GM12865 (cell line): Measurements from ENCODE around the gene ENG.

Source experiments
- DNase-seq: peaks from one replicate; pipeline ENCODE4 v3.0.0; 2010; ENCODE audit warnings: low read depth
- H3K4me3 ChIP-seq: 2 replicates; pipeline ENCODE4 v1.5.1; 2011; ENCODE audit warnings: mild to moderate bottlenecking, low read depth, low read length, control low read depth
- TF ChIP-seq, protein P1 (sequence below): IDR thresholded peaks from 2 replicates; pipeline ENCODE4 v1.5.1; 2011; ENCODE audit warnings: low read length, control low read depth, low read depth, inconsistent platforms; ENCODE audit not compliant: insufficient read depth; ENCODE audit errors: missing control alignments

ENG gene

GRCh38 chr9:127862075-127863011 lies 7.9 kb upstream of the ENG start:
- TF ChIP-seq, protein P1, sequence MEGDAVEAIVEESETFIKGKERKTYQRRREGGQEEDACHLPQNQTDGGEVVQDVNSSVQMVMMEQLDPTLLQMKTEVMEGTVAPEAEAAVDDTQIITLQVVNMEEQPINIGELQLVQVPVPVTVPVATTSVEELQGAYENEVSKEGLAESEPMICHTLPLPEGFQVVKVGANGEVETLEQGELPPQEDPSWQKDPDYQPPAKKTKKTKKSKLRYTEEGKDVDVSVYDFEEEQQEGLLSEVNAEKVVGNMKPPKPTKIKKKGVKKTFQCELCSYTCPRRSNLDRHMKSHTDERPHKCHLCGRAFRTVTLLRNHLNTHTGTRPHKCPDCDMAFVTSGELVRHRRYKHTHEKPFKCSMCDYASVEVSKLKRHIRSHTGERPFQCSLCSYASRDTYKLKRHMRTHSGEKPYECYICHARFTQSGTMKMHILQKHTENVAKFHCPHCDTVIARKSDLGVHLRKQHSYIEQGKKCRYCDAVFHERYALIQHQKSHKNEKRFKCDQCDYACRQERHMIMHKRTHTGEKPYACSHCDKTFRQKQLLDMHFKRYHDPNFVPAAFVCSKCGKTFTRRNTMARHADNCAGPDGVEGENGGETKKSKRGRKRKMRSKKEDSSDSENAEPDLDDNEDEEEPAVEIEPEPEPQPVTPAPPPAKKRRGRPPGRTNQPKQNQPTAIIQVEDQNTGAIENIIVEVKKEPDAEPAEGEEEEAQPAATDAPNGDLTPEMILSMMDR: no peak
- H3K4me3 ChIP-seq: no peak overlapping the region
- peak; percentile 60 for DNase-seq

DNA sequence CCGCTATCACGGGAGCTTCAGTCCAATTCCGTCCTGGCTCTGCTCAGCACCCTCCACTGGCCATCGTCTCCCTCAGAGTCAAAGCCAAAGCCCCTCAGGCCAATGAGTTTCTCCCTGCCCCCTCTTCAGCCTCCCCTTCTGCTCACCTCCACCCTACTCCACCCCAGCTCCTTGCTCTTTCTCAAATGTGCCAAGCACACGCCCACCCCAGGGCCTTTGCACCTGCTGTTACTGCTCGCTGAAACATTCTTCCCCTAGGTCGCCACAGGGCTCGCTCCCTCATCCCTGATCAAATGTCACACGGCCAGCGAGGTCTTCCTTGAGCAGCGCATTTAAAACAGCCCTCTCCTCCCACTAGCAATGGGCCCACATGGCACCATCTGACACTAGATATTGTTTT lies 6.3 kb upstream of the ENG start:
- TF ChIP-seq, protein P1: no peak
- DNase-seq: no peak
- no peak overlapping the region for H3K4me3 ChIP-seq

DNA sequence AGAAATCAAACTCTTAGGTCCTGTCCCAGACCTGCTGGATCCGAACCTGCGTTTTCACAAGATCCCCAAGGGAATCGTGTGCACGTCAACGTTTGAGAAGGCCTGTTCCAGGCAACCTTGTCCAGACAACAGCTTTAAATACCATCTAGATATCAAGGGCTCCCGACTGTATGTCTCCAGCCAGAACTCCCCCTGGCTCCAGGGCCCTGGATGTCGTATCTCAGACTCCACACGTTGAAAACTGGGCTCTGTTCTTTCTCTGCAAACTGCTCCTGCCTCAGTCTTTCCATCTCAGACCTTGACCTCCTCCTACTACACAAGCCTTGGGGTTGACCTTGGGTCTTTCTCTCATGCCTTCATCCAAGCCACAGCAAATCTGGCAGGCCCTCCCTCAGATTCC lies 5.8 kb upstream of the ENG start:
- TF ChIP-seq, protein P1: no peak
- DNase-seq: no peak
- H3K4me3 ChIP-seq: no peak overlapping the region

- DNase-seq: no peak
- no peak overlapping the region for H3K4me3 ChIP-seq
- TF ChIP-seq, protein P1: no peak
Observed at GRCh38 chr9:127858041-127858512, 3.6 kb upstream of the ENG start.

DNA sequence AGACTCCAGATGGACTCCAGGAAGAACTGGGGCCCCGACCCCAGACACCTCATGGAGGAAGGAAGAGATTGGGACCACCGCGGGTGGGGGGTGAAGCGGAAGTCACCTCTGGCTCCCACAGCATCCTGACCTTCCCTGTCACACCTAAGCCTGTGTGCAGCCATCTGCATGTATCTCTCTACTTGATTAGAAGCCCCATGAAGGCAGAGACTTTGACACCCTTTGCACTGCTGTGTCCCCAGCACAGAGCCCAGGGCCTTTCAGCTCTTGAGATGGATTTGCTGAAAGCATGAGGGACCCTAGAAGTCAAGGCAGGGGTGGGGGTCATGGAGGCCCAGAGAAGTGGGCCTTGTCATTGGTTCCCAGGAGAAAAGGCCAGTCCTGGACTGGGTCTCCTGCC lies 2.8 kb upstream of the ENG start:
- no peak overlapping the region for H3K4me3 ChIP-seq
- DNase-seq: no peak
- TF ChIP-seq, protein P1: no peak

DNA sequence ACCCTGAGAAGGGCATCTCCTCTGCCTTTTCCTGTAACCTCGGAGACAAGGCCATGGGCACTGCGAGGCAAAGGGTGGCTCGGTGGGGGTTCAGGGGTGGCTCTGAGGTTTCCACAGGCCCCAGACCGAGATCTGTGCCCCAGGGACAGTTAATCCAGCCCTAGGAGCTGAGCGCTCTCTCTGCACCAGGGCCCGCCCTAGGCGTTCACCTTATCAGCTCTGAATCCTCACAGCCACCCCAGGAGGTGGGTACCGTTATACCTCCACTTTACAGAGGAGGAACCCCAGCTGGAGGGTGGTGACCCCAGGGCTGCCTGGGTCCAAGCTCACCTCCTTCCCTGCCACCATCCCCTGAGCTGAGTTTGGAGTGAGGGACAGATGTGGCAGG lies 2.3 kb upstream of the ENG start:
- DNase-seq: no peak
- no peak overlapping the region for H3K4me3 ChIP-seq
- TF ChIP-seq, protein P1: no peak
